A673 (cell line): ENCODE results near the gene MEOX1.
"Not testable (repeated sequence)": the region's sequence is repeated elsewhere in the genome, so short reads cannot be mapped to it uniquely, and the experiment has no call there.

ENCODE experiments used
- EZH2 ChIP-seq: fragments of 200-600 bp; sonication (generic); IDR thresholded peaks from 2 replicates; pipeline ENCODE4 v1.6.1; 2017; ENCODE audit warnings: borderline replicate concordance, low read depth, mild to moderate bottlenecking, mixed read lengths, antibody characterized with exemption, low read length; ENCODE audit not compliant: poor library complexity, severe bottlenecking
- TF ChIP-seq, protein P1 (sequence below): fragments of 300-800, 200-600 bp; sonication (generic); conservative IDR thresholded peaks from 2 replicates; pipeline ENCODE4 v1.5.1; 2017; ENCODE audit warnings: low read depth, mild to moderate bottlenecking, antibody characterized with exemption, low read length, moderate library complexity, mixed read lengths

- not testable (repeated sequence) for TF ChIP-seq EZH2
- TF ChIP-seq, protein P1, sequence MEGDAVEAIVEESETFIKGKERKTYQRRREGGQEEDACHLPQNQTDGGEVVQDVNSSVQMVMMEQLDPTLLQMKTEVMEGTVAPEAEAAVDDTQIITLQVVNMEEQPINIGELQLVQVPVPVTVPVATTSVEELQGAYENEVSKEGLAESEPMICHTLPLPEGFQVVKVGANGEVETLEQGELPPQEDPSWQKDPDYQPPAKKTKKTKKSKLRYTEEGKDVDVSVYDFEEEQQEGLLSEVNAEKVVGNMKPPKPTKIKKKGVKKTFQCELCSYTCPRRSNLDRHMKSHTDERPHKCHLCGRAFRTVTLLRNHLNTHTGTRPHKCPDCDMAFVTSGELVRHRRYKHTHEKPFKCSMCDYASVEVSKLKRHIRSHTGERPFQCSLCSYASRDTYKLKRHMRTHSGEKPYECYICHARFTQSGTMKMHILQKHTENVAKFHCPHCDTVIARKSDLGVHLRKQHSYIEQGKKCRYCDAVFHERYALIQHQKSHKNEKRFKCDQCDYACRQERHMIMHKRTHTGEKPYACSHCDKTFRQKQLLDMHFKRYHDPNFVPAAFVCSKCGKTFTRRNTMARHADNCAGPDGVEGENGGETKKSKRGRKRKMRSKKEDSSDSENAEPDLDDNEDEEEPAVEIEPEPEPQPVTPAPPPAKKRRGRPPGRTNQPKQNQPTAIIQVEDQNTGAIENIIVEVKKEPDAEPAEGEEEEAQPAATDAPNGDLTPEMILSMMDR, result not testable (repeated sequence)
These were observed 59.2 kb downstream of the MEOX1 start for GRCh38 chr17:43602556-43602955.
